NCI-H510A treated with DMSO at 0.1 percent for 48 hours (cell line): ENCODE measurements around the gene MTR.

Experiments used
- DNase-seq: peaks from one replicate; lab custom pipeline; 2025; lab: John Stamatoyannopoulos, UW

The MTR gene

GRCh38 chr1:236952246-236953003 lies 157.3 kb downstream of the MTR start:
- DNase-seq = no peak

GRCh38 chr1:236953151-236953700 lies 158.1 kb downstream of the MTR start:
- no peak for DNase-seq
